ENCODE measurements around the gene OST4. TPM values are rescaled to one million over a fixed set of nuclear protein-coding genes. Genes with fewer than 3 reads are reported as not detected.
A peak's percentile ranks its signal among the peaks of the same experiment; 100 is the strongest.

The OST4 gene
- total and polyA plus RNA-seq, 10 of the 15 experiments (the other 5 are each of a cell fraction or from before 2014, with no cell fraction given): 270 to 1,543 (median 523) TPM

GRCh38 chr2:27050281-27050995 is 21.0 kb downstream of the OST4 start (continued):
- TF ChIP-seq PRDM15 (CRISPR knock-in tag; IDR thresholded peaks at IDR 0.05): no peak
- TF ChIP-seq TARDBP (IDR thresholded peaks at IDR 0.05; ENCODE audit: borderline replicate concordance): peak; percentile 99
- no peak for TF ChIP-seq FOXM1 (IDR thresholded peaks at IDR 0.05; ENCODE audit: low read depth, low read length)
- TF ChIP-seq ESRRA (IDR thresholded peaks at IDR 0.05; ENCODE audit: low read length): no peak
- peak; percentile 87 for TF ChIP-seq IKZF1 (conservative IDR thresholded peaks at IDR 0.05)
- no peak for TF ChIP-seq ZNF384 (IDR thresholded peaks at IDR 0.05; ENCODE audit: borderline replicate concordance, low read depth, low read length)
- peak; percentile 91 for TF ChIP-seq SREBF2 (IDR thresholded peaks at IDR 0.05; ENCODE audit: low read length)
- TF ChIP-seq CREB1 (IDR thresholded peaks at IDR 0.05; ENCODE audit: low read depth): peak; percentile 61
- no peak; the same call in 1 of the 2 replicates for TF ChIP-seq NBN (IDR thresholded peaks at IDR 0.05)
- peak; percentile 90; the same call in 1 of the 2 replicates for TF ChIP-seq ASH2L (IDR thresholded peaks at IDR 0.05; ENCODE audit: borderline replicate concordance, low read depth)
- TF ChIP-seq SP1 (IDR thresholded peaks at IDR 0.05; ENCODE audit: low read depth, low read length): peak; percentile 32
- no peak for TF ChIP-seq MYB (IDR thresholded peaks at IDR 0.05; ENCODE audit: borderline replicate concordance, low read depth, low read length)
- TF ChIP-seq EED (IDR thresholded peaks at IDR 0.05; ENCODE audit: low read depth): no peak; the same call in 1 of the 2 replicates
- TF ChIP-seq MYC (IDR thresholded peaks at IDR 0.05; ENCODE audit: insufficient read depth, insufficient read length, insufficient replicate concordance, low read length, severe bottlenecking): no peak
- peak; percentile 35; the same call in 1 of the 2 replicates for TF ChIP-seq RB1 (IDR thresholded peaks at IDR 0.05; ENCODE audit: borderline replicate concordance)
- peak; percentile 3; the same call in 1 of the 2 replicates for TF ChIP-seq CHD2 (IDR thresholded peaks at IDR 0.05; ENCODE audit: borderline replicate concordance, low read depth, low read length)
- no peak for TF ChIP-seq PBX3 (IDR thresholded peaks at IDR 0.05; ENCODE audit: insufficient replicate concordance, low read depth, low read length)
- no peak for TF ChIP-seq USF2 (IDR thresholded peaks at IDR 0.05; ENCODE audit: borderline replicate concordance, low read depth, low read length)
- TF ChIP-seq SKIL (IDR thresholded peaks at IDR 0.05; ENCODE audit: low read depth, poor library complexity, severe bottlenecking): peak; percentile 92
- peak in 1 of 2 experiments; percentile 69; a peak in 1 of 4 replicates for TF ChIP-seq EP300 (IDR thresholded peaks at IDR 0.05; ENCODE audit: borderline replicate concordance in 1 of 2, control insufficient read depth in 1 of 2, low read depth in 2 of 2, low read length in 2 of 2)
